Cardiac septum (tissue), 1 donor: ENCODE results near the gene NFIL3. TPM values are rescaled to one million over a fixed set of nuclear protein-coding genes. Genes with fewer than 3 reads are reported as not detected.

ENCODE experiments used
- DNase-seq: peaks from one replicate; pipeline ENCODE4 v3.0.0-alpha.2; 2020; ENCODE audit warnings: low spot score
- intact Hi-C: fragments of 100-400 bp; cut with DNase I; formaldehyde crosslinking; loops from one replicate; pipeline ENCODE4 v1.14.0; 2022
- total RNA-seq: library from RNA; stranded (reverse); fragmentation: NEBNext Ultra II Directional; extraction: Animal tissue kit (Norgen Biotek cat#: 25700); gene quantifications from one replicate; pipeline ENCODE4 v1.2.1, GENCODE V29; 2021
- donor health status: DM: no; HTN: no; CAD: no.

NFIL3 gene
- total RNA-seq, 1 donor from 2014 or later: 32.4 TPM

- intact Hi-C loops: loop anchor here (1.0 to 10.0 kb wide), 6 partner anchors 58 to 507 kb away; no protein-coding TSS in a partner anchor
- peak; percentile 96 for DNase-seq
These were observed 958 bp upstream of the NFIL3 start for GRCh38 chr9:91424403-91425176.

GRCh38 chr9:91422758-91423711, 597 bp downstream of the NFIL3 start:
- no peak for DNase-seq
- intact Hi-C loops: loop anchor here (1.0 to 10.0 kb wide), 4 partner anchors 59 to 386 kb away; no protein-coding TSS in a partner anchor

- no peak for DNase-seq
- intact Hi-C loops: loop anchor here (2.0 to 10.0 kb wide), 5 partner anchors 60 to 385 kb away; partner anchors contain the start of gene AUH
These were observed 1.5 kb downstream of the NFIL3 start for GRCh38 chr9:91421971-91422757.

GRCh38 chr9:91421128-91421765, 2.4 kb downstream of the NFIL3 start:
- intact Hi-C loops: loop anchor here (2.0 to 10.0 kb wide), 5 partner anchors 60 to 384 kb away; partner anchors contain the start of gene AUH
- DNase-seq: no peak

- no peak for DNase-seq
- intact Hi-C loops: loop anchor here (2.0 to 10.0 kb wide), 5 partner anchors 60 to 383 kb away; partner anchors contain the start of gene AUH
These were observed 3.0 kb downstream of the NFIL3 start for GRCh38 chr9:91420501-91421127.

GRCh38 chr9:91419222-91420191, 4.1 kb downstream of the NFIL3 start:
- peak; percentile 85 for DNase-seq
- intact Hi-C loops: loop anchor here (2.0 to 10.0 kb wide), 5 partner anchors 59 to 382 kb away; partner anchors contain the start of gene AUH

GRCh38 chr9:91418215-91418610, 5.4 kb downstream of the NFIL3 start:
- DNase-seq: no peak
- intact Hi-C loops: no loop called here

GRCh38 chr9:91417602-91418214, 5.9 kb downstream of the NFIL3 start:
- intact Hi-C loops: no loop called here
- no peak for DNase-seq

- no peak for DNase-seq
- intact Hi-C loops: no loop called here
These were observed 7.4 kb downstream of the NFIL3 start for GRCh38 chr9:91416096-91416712.

GRCh38 chr9:91415290-91415689, 8.3 kb downstream of the NFIL3 start:
- intact Hi-C loops: no loop called here
- no peak for DNase-seq

GRCh38 chr9:91412941-91413340, 10.7 kb downstream of the NFIL3 start:
- intact Hi-C loops: no loop called here
- DNase-seq: no peak

- DNase-seq: no peak
- intact Hi-C loops: no loop called here
These were observed 12.4 kb downstream of the NFIL3 start for GRCh38 chr9:91411096-91411771.

- intact Hi-C loops: no loop called here
- DNase-seq: no peak
These were observed 13.5 kb downstream of the NFIL3 start for GRCh38 chr9:91410161-91410560.

- intact Hi-C loops: no loop called here
- DNase-seq: no peak
These were observed 15.2 kb downstream of the NFIL3 start for GRCh38 chr9:91408475-91408874.

- intact Hi-C loops: no loop called here
- DNase-seq: no peak
These were observed 15.9 kb downstream of the NFIL3 start for GRCh38 chr9:91407580-91408318.
